Breast epithelium (tissue), 3 donors: ENCODE data around the gene KCNH4.

Source experiments
- CTCF ChIP-seq, 3 donors: fragments of 450-650 bp; IDR thresholded peaks; one replicate each; pipeline ENCODE4 v1.5.1; 2016 to 2017; ENCODE audit warnings: antibody characterized with exemption in 3 of 3, mild to moderate bottlenecking in 3 of 3, moderate library complexity in 3 of 3
- POLR2AphosphoS5 ChIP-seq, 3 donors: sonication (generic); formaldehyde crosslinking; IDR thresholded peaks; one replicate each; pipeline ENCODE4 v1.6.1; 2017; ENCODE audit warnings: antibody characterized with exemption in 3 of 3

DNA sequence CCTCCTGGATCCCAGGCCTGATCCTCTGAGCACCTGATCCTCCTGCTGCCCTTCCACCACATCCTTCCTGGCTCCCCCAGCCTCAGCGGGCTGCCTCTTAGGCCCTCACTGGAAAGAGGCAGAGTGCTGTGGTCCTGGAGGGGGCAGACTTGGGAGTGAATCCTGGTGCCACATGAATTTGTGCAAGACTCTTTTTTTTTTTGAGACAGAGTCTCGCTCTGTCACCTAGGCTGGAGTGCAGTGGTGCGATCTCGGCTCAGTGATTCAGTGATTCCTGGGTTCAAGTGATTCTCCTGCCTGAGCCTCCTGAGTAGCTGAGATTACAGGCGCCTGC is 10.3 kb upstream of the KCNH4 start:
- TF ChIP-seq CTCF (IDR thresholded peaks at IDR 0.05) (no peak), POLR2AphosphoS5 (IDR thresholded peaks at IDR 0.05) (no peak)
